Skeletal muscle tissue (tissue), 4 donors: ENCODE measurements around the gene DZIP1L. TPM values are rescaled to one million over a fixed set of nuclear protein-coding genes. Genes with fewer than 3 reads are reported as not detected.

Source experiments
- H3K27ac ChIP-seq: one replicate; pipeline ENCODE4 v1.7.0; 2013; ENCODE audit warnings: mild to moderate bottlenecking, low read depth, low read length, inconsistent platforms
- H3K27me3 ChIP-seq, 3 donors: one replicate each; pipeline ENCODE4 v1.7.0; 2013; ENCODE audit warnings: low read length in 3 of 3; ENCODE audit not compliant: control insufficient read depth in 3 of 3, insufficient read depth in 3 of 3
- H3K36me3 ChIP-seq, 3 donors: one replicate each; pipeline ENCODE4 v1.7.0; 2013; ENCODE audit warnings: low read length in 3 of 3; ENCODE audit not compliant: control insufficient read depth in 3 of 3, insufficient read depth in 3 of 3
- H3K4me1 ChIP-seq, 3 donors: one replicate each; pipeline ENCODE4 v1.7.0; 2013; ENCODE audit warnings: low read length in 3 of 3, mild to moderate bottlenecking in 3 of 3; ENCODE audit not compliant: control insufficient read depth in 3 of 3, insufficient read depth in 3 of 3
- H3K4me3 ChIP-seq, 3 donors: one replicate each; pipeline ENCODE4 v1.7.0; 2013; ENCODE audit warnings: low read length in 3 of 3
- H3K9ac ChIP-seq, 3 donors: one replicate each; pipeline ENCODE4 v1.7.0; 2013; ENCODE audit warnings: low read length in 3 of 3, mild to moderate bottlenecking in 3 of 3, moderate library complexity in 2 of 3, low read depth in 1 of 3
- H3K9me3 ChIP-seq, 3 donors: one replicate each; pipeline ENCODE4 v1.7.0; 2013; ENCODE audit warnings: low read length in 3 of 3; ENCODE audit not compliant: control insufficient read depth in 3 of 3
- total RNA-seq: library from RNA; depleted of rRNA; stranded (reverse); fragments of >200 nt; gene quantifications from one replicate; pipeline ENCODE4 v1.2.3, GENCODE V29; 2014
- donor health status: Osteomylitis.

The DZIP1L gene
- total RNA-seq, 1 donor from 2014 or later = 13.6 TPM

DNA sequence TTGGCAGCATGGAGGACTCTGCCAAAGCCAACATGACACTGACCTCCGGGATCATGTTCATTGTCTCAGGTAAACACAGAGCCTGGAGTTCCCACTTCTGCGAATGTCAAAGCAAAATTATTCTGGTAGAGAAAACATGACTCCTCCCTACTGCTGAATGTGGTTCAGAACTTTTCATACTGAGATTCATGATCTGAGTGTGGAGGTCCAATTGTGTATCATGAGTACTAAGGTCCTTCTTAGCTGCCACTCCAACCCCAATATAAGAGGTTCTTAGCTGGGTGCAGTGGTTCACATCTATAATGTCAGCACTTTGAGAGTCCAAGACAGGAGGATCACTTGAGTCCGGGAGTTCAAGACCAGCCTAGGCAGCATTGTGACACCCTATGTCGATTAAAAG is 91.7 kb downstream of the DZIP1L start:
- Histone ChIP-seq H3K4me3 (no peak overlapping the region), H3K27ac (no peak overlapping the region), H3K4me1 (no peaks in the 10 kb centered on the region), H3K9me3 (no peaks in the 10 kb centered on the region), H3K36me3 (no peaks in the 10 kb centered on the region), H3K27me3 (no peaks in the 10 kb centered on the region), H3K9ac (no peak overlapping the region)

DNA sequence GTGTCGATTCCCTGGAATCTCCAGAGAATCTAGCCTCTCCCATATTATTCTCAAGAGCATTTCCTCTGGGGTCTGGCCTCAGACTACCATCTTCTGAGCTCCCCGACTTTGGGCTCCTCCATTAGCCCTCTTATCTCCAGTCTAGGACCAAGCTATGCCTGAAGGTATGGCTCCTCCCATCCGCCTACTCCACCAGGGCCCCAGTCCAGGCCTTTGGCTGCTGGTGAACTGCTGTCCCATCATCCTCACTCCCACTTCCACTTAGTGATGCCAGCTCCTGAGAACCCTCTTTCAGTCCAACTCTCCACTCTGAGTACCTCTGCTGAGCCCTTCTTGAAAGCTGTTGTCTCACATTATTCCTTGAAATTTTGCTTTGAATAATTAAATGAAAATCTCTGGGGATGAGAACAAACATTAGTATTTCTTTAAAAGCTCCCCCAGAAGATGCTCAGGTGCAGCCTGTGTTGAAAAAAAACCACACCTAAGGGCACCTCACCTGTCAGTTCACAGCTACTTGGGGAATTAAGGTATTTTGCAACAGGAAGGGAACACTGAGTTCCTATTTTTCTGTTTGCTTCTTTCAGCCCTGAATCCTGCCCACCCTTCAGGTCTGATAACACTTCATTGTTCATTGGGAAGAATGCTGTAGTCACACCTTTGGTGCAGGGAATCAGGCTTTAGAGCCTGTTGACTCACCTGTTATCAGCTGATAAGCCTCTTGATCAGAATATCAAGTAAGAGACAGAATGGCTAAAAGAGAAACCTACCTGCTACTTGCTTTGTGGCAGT is 95.9 kb downstream of the DZIP1L start:
- Histone ChIP-seq H3K27ac (no peak overlapping the region), H3K36me3 (no peaks in the 10 kb centered on the region), H3K27me3 (no peaks in the 10 kb centered on the region), H3K9ac (no peak overlapping the region), H3K4me1 (no peaks in the 10 kb centered on the region), H3K4me3 (no peak overlapping the region), H3K9me3 (no peaks in the 10 kb centered on the region)

DNA sequence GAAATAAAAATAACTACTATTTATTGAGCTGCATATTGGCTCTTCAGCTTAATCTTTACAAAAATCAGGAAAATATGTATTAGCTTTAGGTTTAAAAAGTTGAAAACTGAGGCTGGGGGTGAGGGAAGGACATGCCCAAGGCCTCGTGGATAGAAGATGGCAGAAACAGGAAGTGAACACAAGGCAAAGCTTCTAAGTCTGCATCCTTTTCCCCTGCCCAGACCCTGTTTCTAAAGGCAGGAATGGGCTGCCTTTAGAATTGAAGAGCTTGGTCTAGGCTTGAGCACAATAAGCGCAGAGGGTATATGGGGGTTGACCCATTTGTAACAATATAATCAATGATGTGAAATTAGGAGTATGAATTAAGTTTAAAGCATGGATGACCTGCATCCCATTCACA is 99.3 kb downstream of the DZIP1L start:
- H3K9ac ChIP-seq = no peak overlapping the region

DNA sequence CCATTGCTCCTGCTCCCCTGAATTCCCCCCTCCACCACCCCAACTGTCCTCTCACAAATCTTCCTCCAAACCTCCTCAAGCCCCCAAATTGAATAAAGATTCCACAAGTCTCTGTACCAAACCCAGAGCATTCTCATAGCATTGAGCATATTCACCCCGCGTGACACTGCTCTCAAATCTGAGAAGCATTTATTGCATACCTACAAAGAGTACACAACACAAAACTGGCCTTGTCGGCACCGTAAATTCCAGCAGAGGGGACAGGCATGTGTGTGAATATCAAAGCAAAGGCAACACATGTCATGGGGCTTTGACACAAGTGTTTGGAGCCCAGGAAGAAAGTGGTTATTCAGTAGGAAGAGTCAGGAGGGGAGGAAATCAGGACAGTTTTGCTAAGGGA is 102.9 kb downstream of the DZIP1L start:
- no peaks in the 10 kb centered on the region for H3K9me3 ChIP-seq
- no peaks in the 10 kb centered on the region for H3K4me1 ChIP-seq
- H3K4me3 ChIP-seq = no peak overlapping the region
- H3K27ac ChIP-seq = no peak overlapping the region
- no peak overlapping the region for H3K9ac ChIP-seq
- H3K27me3 ChIP-seq = no peaks in the 10 kb centered on the region
- H3K36me3 ChIP-seq = no peaks in the 10 kb centered on the region

More for the DNA sequence above, 99.3 kb downstream of the DZIP1L start:
- no peak overlapping the region for H3K4me3 ChIP-seq
- no peaks in the 10 kb centered on the region for H3K9me3 ChIP-seq
- no peaks in the 10 kb centered on the region for H3K4me1 ChIP-seq
- no peaks in the 10 kb centered on the region for H3K36me3 ChIP-seq
- H3K27ac ChIP-seq = no peak overlapping the region
- H3K27me3 ChIP-seq = no peaks in the 10 kb centered on the region

Other genes with a start within 250 kb of the DZIP1L start
- gene CLDN18, start 105.4 kb downstream of the DZIP1L start, total RNA-seq = under 0.01 TPM
- not detected for gene A4GNT, start 16.8 kb upstream of the DZIP1L start, total RNA-seq
- 17.2 TPM for gene DBR1, start 59.3 kb upstream of the DZIP1L start, total RNA-seq
- 60.5 TPM for gene ARMC8, start 71.7 kb upstream of the DZIP1L start, total RNA-seq
- gene NME9, start 214.2 kb upstream of the DZIP1L start, total RNA-seq = not detected
- 28.7 TPM for gene MRAS, start 233.0 kb upstream of the DZIP1L start, total RNA-seq